ENCODE results near the gene CDH23.

CDH23 gene

GRCh38 chr10:71610651-71611050 lies 213.9 kb downstream of the CDH23 start:
- no peak for DNase-seq

GRCh38 chr10:71611131-71611530 lies 214.4 kb downstream of the CDH23 start:
- DNase-seq: no peak

GRCh38 chr10:71611709-71612422 lies 215.1 kb downstream of the CDH23 start:
- no peak for DNase-seq

GRCh38 chr10:71613261-71613777 lies 216.6 kb downstream of the CDH23 start:
- DNase-seq: no peak

- no peak for DNase-seq
Measured at GRCh38 chr10:71613877-71614276, 217.2 kb downstream of the CDH23 start.

- no peak for DNase-seq
Measured at GRCh38 chr10:71614946-71615345, 218.2 kb downstream of the CDH23 start.

GRCh38 chr10:71615538-71616329 lies 219.0 kb downstream of the CDH23 start:
- no peak for DNase-seq

- no peak for DNase-seq
Measured at GRCh38 chr10:71616817-71617654, 220.3 kb downstream of the CDH23 start.

GRCh38 chr10:71618176-71618575 lies 221.5 kb downstream of the CDH23 start:
- DNase-seq: no peak

GRCh38 chr10:71618598-71618997 lies 221.9 kb downstream of the CDH23 start:
- DNase-seq: no peak

GRCh38 chr10:71620642-71621041 lies 223.9 kb downstream of the CDH23 start:
- DNase-seq: no peak

- DNase-seq: no peak
Measured at GRCh38 chr10:71621231-71622153, 224.8 kb downstream of the CDH23 start.

GRCh38 chr10:71622154-71622526 lies 225.4 kb downstream of the CDH23 start:
- no peak for DNase-seq

GRCh38 chr10:71622616-71623015 lies 225.9 kb downstream of the CDH23 start:
- no peak for DNase-seq

- DNase-seq: no peak
Measured at GRCh38 chr10:71623098-71623985, 226.6 kb downstream of the CDH23 start.

GRCh38 chr10:71623986-71624291 lies 227.2 kb downstream of the CDH23 start:
- no peak for DNase-seq

- no peak for DNase-seq
Measured at GRCh38 chr10:71625445-71626175, 228.9 kb downstream of the CDH23 start.

- DNase-seq: no peak
Measured at GRCh38 chr10:71627230-71627939, 230.7 kb downstream of the CDH23 start.

- DNase-seq: no peak
Measured at GRCh38 chr10:71627956-71628355, 231.2 kb downstream of the CDH23 start.

GRCh38 chr10:71629131-71629530 lies 232.4 kb downstream of the CDH23 start:
- DNase-seq: no peak

All from activated T-cell treated with anti-CD3 and anti-CD28 coated beads for 4 hours (primary cell).